K562 (cell line): Measurements from ENCODE around the gene MARCHF3. TPM values are rescaled to one million over a fixed set of nuclear protein-coding genes. Genes with fewer than 3 reads are reported as not detected.

Source experiments
- FOXO4 ChIP-seq: fragments of 450-650 bp; formaldehyde crosslinking; IDR thresholded peaks from 2 replicates; pipeline ENCODE4 v1.4.0; 2020; ENCODE audit warnings: mild to moderate bottlenecking, moderate library complexity
- ILK ChIP-seq: fragments of 450-650 bp; IDR thresholded peaks from 2 replicates; pipeline ENCODE4 v1.6.1; 2016; ENCODE audit warnings: missing genetic modification characterization, low read depth, mild to moderate bottlenecking, missing compliant biosample characterization, moderate library complexity, borderline replicate concordance
- L3MBTL2 ChIP-seq: fragments of 450-650 bp; IDR thresholded peaks from 2 replicates; pipeline ENCODE4 v1.6.1; 2016; ENCODE audit warnings: mild to moderate bottlenecking, moderate library complexity
- MEIS2 ChIP-seq: fragments of 450-650 bp; IDR thresholded peaks from 2 replicates; pipeline ENCODE4 v1.6.1; 2014; ENCODE audit warnings: mild to moderate bottlenecking; ENCODE audit not compliant: partially characterized antibody
- MNT ChIP-seq, 2 experiments: fragments of 450-650 bp; conservative IDR thresholded peaks; 2 replicates each; pipeline ENCODE4 v1.6.1; 2017; ENCODE audit warnings: mild to moderate bottlenecking in 2 of 2, moderate library complexity in 2 of 2
- PHF8 ChIP-seq: fragments of 200-600 bp; sonication (generic); IDR thresholded peaks from 2 replicates; pipeline ENCODE4 v1.6.1; 2012; ENCODE audit warnings: mixed run types, mild to moderate bottlenecking, inconsistent platforms, low read length, moderate library complexity, borderline replicate concordance
- PKNOX1 ChIP-seq: fragments of 450-650 bp; IDR thresholded peaks from 2 replicates; pipeline ENCODE4 v1.6.1; 2016
- RBBP5 ChIP-seq: fragments of 200-600 bp; sonication (generic); IDR thresholded peaks from 2 replicates; pipeline ENCODE4 v1.6.1; 2012; ENCODE audit warnings: borderline replicate concordance, mild to moderate bottlenecking, low read length, control low read depth, inconsistent platforms; ENCODE audit not compliant: insufficient read depth, poor library complexity, severe bottlenecking
- REST ChIP-seq, 2 experiments: fragments of 450-650 bp; formaldehyde crosslinking in 1 of 2; IDR thresholded peaks; 2 replicates each; pipeline versions ENCODE4 v1.4.0 to v1.6.1; 2014 to 2020; ENCODE audit warnings: mild to moderate bottlenecking in 2 of 2, borderline replicate concordance in 1 of 2, low read depth in 1 of 2
- SMAD1 ChIP-seq: fragments of 150-350 bp; IDR thresholded peaks from 2 replicates; pipeline ENCODE4 v1.6.1; 2014; ENCODE audit warnings: low read length, low read depth; ENCODE audit not compliant: partially characterized antibody
- SMARCA4 ChIP-seq: fragments of 450-650 bp; IDR thresholded peaks from 2 replicates; pipeline ENCODE4 v1.6.1; 2016
- SOX6 ChIP-seq: fragments of 450-650 bp; IDR thresholded peaks from 2 replicates; pipeline ENCODE4 v1.6.1; 2014; ENCODE audit warnings: mild to moderate bottlenecking
- U2AF1 ChIP-seq: fragments of 200-400 bp; formaldehyde crosslinking; optimal IDR thresholded peaks from 2 replicates; pipeline ENCODE3; 2017; ENCODE audit warnings: mild to moderate bottlenecking, low read depth, low read length, moderate library complexity
- polyA plus RNA-seq, 8 experiments: library from polyadenylated mRNA; depleted of rRNA in 4 of 8; stranded (reverse) in 5 of 8; unstranded in 3 of 8; fragments of >200 nt; fragmentation: Nextera tagmentation in 2 of 8; fragmentation: Illumina TruSeq in 1 of 8; extraction: Ambion mirVana in 2 of 8; extraction: Trizol in 1 of 8; gene quantifications; 2 replicates each; pipeline versions ENCODE4 v1.2.1 to v1.2.3, GENCODE V29; 2011 to 2014; ENCODE audit warnings: inconsistent platforms in 1 of 8, missing spikeins in 1 of 8
- total RNA-seq, 7 experiments: library from RNA; depleted of rRNA in 6 of 7; stranded (reverse); fragments of >200 nt in 6 of 7; fragmentation: Illumina TruSeq in 2 of 7; extraction: Trizol in 2 of 7; gene quantifications; 2 replicates each; pipeline versions ENCODE4 v1.2.1 to v1.2.3, GENCODE V29; 2011 to 2021; ENCODE audit warnings: low replicate concordance in 1 of 7

MARCHF3 gene
- total and polyA plus RNA-seq, 9 of the 15 experiments (the other 6 are each of a cell fraction or from before 2014, with no cell fraction given) = 5.6 to 37.4 (median 16.5) TPM

- TF ChIP-seq MNT (conservative IDR thresholded peaks at IDR 0.05) (peak in 1 of 2 experiments; percentile 22; a peak in 2 of 4 replicates), SMARCA4 (no peak), PHF8 (no peak), FOXO4 (no peak), SMAD1 (no peak), RBBP5 (no peak), ILK (tag) (no peak), REST (IDR thresholded peaks at IDR 0.05; ENCODE audit: borderline replicate concordance) (peak; percentile 5; the same call in 1 of the 2 replicates), REST (CRISPR knock-in tag; IDR thresholded peaks at IDR 0.05; ENCODE audit: low read depth) (no peak), MEIS2 (peak; percentile 94), L3MBTL2 (peak; percentile 33; the same call in 1 of the 2 replicates), PKNOX1 (peak; percentile 81), SOX6 (peak; percentile 18; the same call in 1 of the 2 replicates), U2AF1 (no peak)
These were observed 155.0 kb downstream of the MARCHF3 start (continued) for GRCh38 chr5:126875303-126875785.
